ENCODE data around the gene PRKCZ.

DNA sequence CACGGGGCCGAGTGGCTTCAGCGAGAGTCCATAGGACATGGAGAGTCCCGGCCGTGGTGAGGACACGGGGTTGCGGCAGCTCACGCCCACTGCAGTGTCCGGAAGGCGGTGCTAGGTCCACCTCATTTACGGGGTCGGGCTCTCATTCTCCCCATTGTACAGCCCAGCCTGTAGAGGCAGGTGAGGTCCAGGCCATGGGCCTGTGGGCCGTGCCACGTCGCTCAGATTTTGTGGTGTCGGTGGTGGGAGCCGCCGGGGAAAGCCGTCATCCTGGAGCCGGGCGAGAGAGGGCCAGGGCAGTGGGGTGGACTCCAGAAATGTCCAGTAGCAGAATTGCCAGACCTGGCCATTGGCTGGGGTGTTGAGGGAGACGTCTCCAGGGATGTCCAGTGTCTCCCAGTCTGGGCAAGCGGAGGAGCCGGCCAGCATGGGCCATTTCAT lies 59.4 kb downstream of the PRKCZ start:
- no peak for TF ChIP-seq EZH2 (IDR thresholded peaks at IDR 0.05; ENCODE audit: insufficient read depth, poor library complexity, severe bottlenecking)
- TF ChIP-seq EZH2phosphoT487 (IDR thresholded peaks at IDR 0.05; ENCODE audit: insufficient read depth, low read depth), result no peak

Data from GM23248 (cell line).